CD4-positive, alpha-beta T cell (primary cell): ENCODE results near the gene NAA50. TPM values are rescaled to one million over a fixed set of nuclear protein-coding genes. Genes with fewer than 3 reads are reported as not detected.

ENCODE experiments used
- ATAC-seq: fragments of 200-7000 bp; cut with Tn5 transposase; one replicate; pipeline ENCODE4 v1.10.0; 2022; ENCODE audit warnings: mild to moderate bottlenecking; ENCODE audit not compliant: poor library complexity
- CTCF ChIA-PET: fragments of 350-600 bp; sonication (Branson Sonifier 250); formaldehyde crosslinking; loops from one replicate; lab custom pipeline; 2021; ENCODE audit warnings: antibody characterized with exemption, inconsistent platforms; lab: Charles Lee
- POLR2A ChIA-PET: fragments of 350-600 bp; sonication (Branson Sonifier 250); formaldehyde crosslinking; loops from one replicate; lab custom pipeline; 2021; ENCODE audit warnings: antibody characterized with exemption, inconsistent platforms; lab: Charles Lee
- DNase-seq, 14 experiments: peaks; one replicate each; pipeline ENCODE4 v3.0.0-alpha.2; 2013 to 2020; ENCODE audit warnings: mixed read lengths in 2 of 14
- H3K27ac ChIP-seq, 2 donors: one replicate each; pipeline versions ENCODE4 v1.5.1 to v1.7.0; 2013; ENCODE audit warnings: low read length in 2 of 2, low read depth in 1 of 2, mild to moderate bottlenecking in 1 of 2
- H3K27me3 ChIP-seq, 2 experiments: 1 replicate in 1 of 2; 2 replicates in 1 of 2; pipeline versions ENCODE4 v1.6.1 to v1.7.0; 2013; ENCODE audit warnings: low read length in 2 of 2, control low read depth in 1 of 2, mild to moderate bottlenecking in 1 of 2, moderate library complexity in 1 of 2; ENCODE audit not compliant: insufficient read depth in 2 of 2, control insufficient read depth in 1 of 2
- H3K36me3 ChIP-seq: one replicate; pipeline ENCODE4 v1.6.1; 2013; ENCODE audit warnings: low read length, control low read depth; ENCODE audit not compliant: insufficient read depth
- H3K4me1 ChIP-seq: one replicate; pipeline ENCODE4 v1.6.1; 2013; ENCODE audit warnings: low read length, control low read depth; ENCODE audit not compliant: insufficient read depth
- H3K4me3 ChIP-seq: one replicate; pipeline ENCODE4 v1.5.1; 2013; ENCODE audit warnings: mild to moderate bottlenecking, low read length, moderate library complexity
- H3K9me3 ChIP-seq, 2 experiments: 1 replicate in 1 of 2; 2 replicates in 1 of 2; pipeline versions ENCODE4 v1.6.1 to v1.7.0; 2013; ENCODE audit warnings: low read length in 2 of 2, mild to moderate bottlenecking in 2 of 2, control low read depth in 1 of 2, moderate library complexity in 1 of 2; ENCODE audit not compliant: control insufficient read depth in 1 of 2, insufficient read depth in 1 of 2
- H3K27ac Mint-ChIP-seq: one replicate; pipeline ENCODE4 v1.8.0; 2020; ENCODE audit warnings: mixed read lengths
- H3K27me3 Mint-ChIP-seq: one replicate; pipeline ENCODE4 v1.8.0; 2021; ENCODE audit warnings: mixed read lengths
- H3K36me3 Mint-ChIP-seq: one replicate; pipeline ENCODE4 v1.8.0; 2021; ENCODE audit warnings: low read depth, mixed read lengths
- H3K4me1 Mint-ChIP-seq: one replicate; pipeline ENCODE4 v1.8.0; 2021; ENCODE audit warnings: low read depth, mixed read lengths
- H3K4me3 Mint-ChIP-seq: one replicate; pipeline ENCODE4 v1.8.0; 2020; ENCODE audit warnings: mild to moderate bottlenecking, mixed read lengths
- H3K9me3 Mint-ChIP-seq: one replicate; pipeline ENCODE4 v1.8.0; 2020; ENCODE audit warnings: mixed read lengths
- intact Hi-C, 2 experiments: fragments of 100-400 bp; cut with DNase I in 1 of 2; cut with micrococcal nuclease in 1 of 2; formaldehyde crosslinking; loops; one replicate each; pipeline versions ENCODE4 v1.15.1 to v1.9.0; 2023 to 2025; cut with DNase I, micrococcal nuclease
- total RNA-seq, 174 experiments: library from RNA in 2 of 174; stranded (reverse) in 2 of 174; gene quantifications; one replicate each; pipeline ENCODE4 v1.2.3 and lab custom pipeline; 2021 to 2026
- TF ChIP-seq, protein P1 (sequence below): fragments of 200-600 bp; IDR thresholded peaks from one replicate; pipeline ENCODE4 v1.8.0; 2022; ENCODE audit warnings: antibody characterized with exemption, mild to moderate bottlenecking

Gene NAA50
- total RNA-seq, 2 experiments from 2014 or later = 46.6 to 48.0 TPM

DNA sequence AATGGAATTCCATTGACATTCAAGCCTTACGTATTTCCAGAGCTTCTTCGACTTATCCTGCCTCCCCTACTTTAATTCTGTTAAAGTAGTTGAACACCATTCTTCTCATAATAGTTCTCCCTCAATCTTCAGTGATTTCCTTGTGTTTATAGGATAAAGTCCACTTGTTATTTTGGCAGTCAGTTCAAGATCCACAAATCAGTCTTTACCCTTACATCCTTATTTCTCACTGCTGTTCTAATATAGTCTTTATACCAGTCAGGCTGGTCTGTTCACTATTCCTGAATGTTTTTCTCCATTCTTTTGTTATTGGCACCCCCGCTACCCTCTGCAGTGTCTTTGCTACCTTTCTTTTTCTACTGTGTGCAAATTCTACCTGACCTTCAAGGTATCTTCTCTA, 30.5 kb upstream of the NAA50 start:
- POLR2A ChIA-PET = no interaction called here

DNA sequence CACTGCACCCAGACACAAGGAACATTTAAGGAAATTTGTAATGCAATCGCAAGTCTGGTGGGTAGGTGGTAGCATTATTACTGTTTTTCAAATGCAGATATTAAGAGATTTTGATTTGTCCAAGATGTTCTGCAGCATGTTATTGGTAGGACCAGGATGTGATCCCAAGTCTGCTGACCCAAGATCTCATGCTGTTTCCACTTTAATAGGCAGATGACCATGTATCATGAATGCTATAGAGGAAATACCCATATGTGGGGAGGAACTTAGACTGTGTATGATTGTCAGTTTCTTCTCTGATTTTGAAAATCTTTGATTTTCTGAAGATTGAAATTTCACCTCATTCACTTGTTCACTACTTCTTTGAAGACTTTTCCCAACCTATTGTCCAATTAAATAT, 29.5 kb upstream of the NAA50 start:
- Mint-ChIP-seq H3K36me3 (peaks cover 11% of the 10 kb centered on the region), H3K4me1 (peaks cover 31% of the 10 kb centered on the region), H3K27me3 (no peaks in the 10 kb centered on the region), H3K9me3 (no peaks in the 10 kb centered on the region), H3K27ac (no peak overlapping the region), H3K4me3 (no peak overlapping the region)
- intact Hi-C loops = no loop called here
- Histone ChIP-seq H3K27ac (no peak overlapping the region), H3K4me3 (no peak overlapping the region), H3K9me3 (no peaks in the 10 kb centered on the region), H3K27me3 (no peaks in the 10 kb centered on the region), H3K4me1 (peaks cover 2% of the 10 kb centered on the region), H3K36me3 (peaks cover 11% of the 10 kb centered on the region)
- DNase-seq (no peak), ATAC-seq (no peak)
- ChIA-PET POLR2A (no interaction called here), CTCF (no interaction called here)
- TF ChIP-seq, protein P1, sequence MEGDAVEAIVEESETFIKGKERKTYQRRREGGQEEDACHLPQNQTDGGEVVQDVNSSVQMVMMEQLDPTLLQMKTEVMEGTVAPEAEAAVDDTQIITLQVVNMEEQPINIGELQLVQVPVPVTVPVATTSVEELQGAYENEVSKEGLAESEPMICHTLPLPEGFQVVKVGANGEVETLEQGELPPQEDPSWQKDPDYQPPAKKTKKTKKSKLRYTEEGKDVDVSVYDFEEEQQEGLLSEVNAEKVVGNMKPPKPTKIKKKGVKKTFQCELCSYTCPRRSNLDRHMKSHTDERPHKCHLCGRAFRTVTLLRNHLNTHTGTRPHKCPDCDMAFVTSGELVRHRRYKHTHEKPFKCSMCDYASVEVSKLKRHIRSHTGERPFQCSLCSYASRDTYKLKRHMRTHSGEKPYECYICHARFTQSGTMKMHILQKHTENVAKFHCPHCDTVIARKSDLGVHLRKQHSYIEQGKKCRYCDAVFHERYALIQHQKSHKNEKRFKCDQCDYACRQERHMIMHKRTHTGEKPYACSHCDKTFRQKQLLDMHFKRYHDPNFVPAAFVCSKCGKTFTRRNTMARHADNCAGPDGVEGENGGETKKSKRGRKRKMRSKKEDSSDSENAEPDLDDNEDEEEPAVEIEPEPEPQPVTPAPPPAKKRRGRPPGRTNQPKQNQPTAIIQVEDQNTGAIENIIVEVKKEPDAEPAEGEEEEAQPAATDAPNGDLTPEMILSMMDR = no peak

More for the DNA sequence above, 30.5 kb upstream of the NAA50 start:
- Histone ChIP-seq H3K27me3 (no peaks in the 10 kb centered on the region), H3K9me3 (no peaks in the 10 kb centered on the region), H3K36me3 (peaks cover 16% of the 10 kb centered on the region), H3K4me1 (peaks cover 2% of the 10 kb centered on the region), H3K27ac (no peak overlapping the region), H3K4me3 (no peak overlapping the region)
- peaks cover 18% of the 10 kb centered on the region for H3K36me3 Mint-ChIP-seq
- H3K9me3 Mint-ChIP-seq = no peaks in the 10 kb centered on the region
- peaks cover 31% of the 10 kb centered on the region for H3K4me1 Mint-ChIP-seq
- intact Hi-C loops = no loop called here
- DNase-seq (no peak), ATAC-seq (no peak)
- no peaks in the 10 kb centered on the region for H3K27me3 Mint-ChIP-seq
- CTCF ChIA-PET = no interaction called here
- H3K4me3 Mint-ChIP-seq = no peak overlapping the region
- H3K27ac Mint-ChIP-seq = no peak overlapping the region
- TF ChIP-seq, protein P1 = no peak

DNA sequence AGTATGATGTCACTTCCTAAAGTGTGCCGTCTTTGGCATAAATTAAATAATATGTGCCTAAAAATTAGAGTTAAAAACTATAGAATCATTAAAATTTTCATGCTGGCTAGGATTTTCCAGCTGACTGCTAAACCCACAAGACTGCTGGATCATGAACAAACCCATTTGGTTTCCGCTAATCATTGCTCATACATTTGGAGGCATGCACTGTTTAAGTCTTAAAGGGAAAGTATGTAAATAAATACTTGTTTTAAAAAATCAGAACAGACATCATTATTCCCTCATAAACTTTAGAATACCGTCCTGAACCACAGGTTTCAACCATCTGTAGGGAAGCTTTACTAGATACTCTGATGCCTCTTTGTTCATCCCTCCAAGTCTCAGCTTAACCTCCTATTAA, 27.3 kb upstream of the NAA50 start:
- H3K9me3 Mint-ChIP-seq = no peaks in the 10 kb centered on the region
- intact Hi-C loops = no loop called here
- CTCF ChIA-PET = interaction anchor here (0.9 kb wide), 1 partner anchor 37 kb away, joined by 3 read pairs; no protein-coding TSS in a partner anchor
- H3K27ac Mint-ChIP-seq = no peak overlapping the region
- Histone ChIP-seq H3K36me3 (peaks cover 3% of the 10 kb centered on the region), H3K4me3 (no peak overlapping the region), H3K4me1 (peaks cover 2% of the 10 kb centered on the region), H3K27ac (no peak overlapping the region), H3K9me3 (no peaks in the 10 kb centered on the region), H3K27me3 (no peaks in the 10 kb centered on the region)
- no peaks in the 10 kb centered on the region for H3K36me3 Mint-ChIP-seq
- no peaks in the 10 kb centered on the region for H3K27me3 Mint-ChIP-seq
- TF ChIP-seq, protein P1 = no peak
- no peak overlapping the region for H3K4me3 Mint-ChIP-seq
- peaks cover 31% of the 10 kb centered on the region for H3K4me1 Mint-ChIP-seq
- DNase-seq = no peak
- no peak for ATAC-seq
- POLR2A ChIA-PET = no interaction called here
